SK-N-SH (cell line): ENCODE data around the gene NCS1. TPM values are rescaled to one million over a fixed set of nuclear protein-coding genes. Genes with fewer than 3 reads are reported as not detected.

Source experiments
- CTCF ChIA-PET: fragments of 300-600, 350-600 bp; formaldehyde crosslinking; extraction: SDS; loops from one replicate; lab custom pipeline; 2021; lab: Yijun Ruan, JAX
- POLR2A ChIA-PET: fragments of 350-600 bp; sonication (Branson Sonifier 250); formaldehyde crosslinking; extraction: SDS; loops from one replicate; lab custom pipeline; 2020; ENCODE audit warnings: antibody characterized with exemption, inconsistent platforms; lab: Yijun Ruan, JAX
- DNase-seq: peaks from one replicate; pipeline ENCODE4 v3.0.0; 2012
- H2AFZ ChIP-seq: fragments of 200-600 bp; sonication (generic); 2 replicates; pipeline ENCODE4 v1.8.1; 2016; ENCODE audit warnings: antibody characterized with exemption, mild to moderate bottlenecking, low read depth
- H3F3A ChIP-seq: fragments of 200-600 bp; sonication (generic); replicated peaks from 2 replicates; pipeline ENCODE3; 2016; ENCODE audit warnings: antibody characterized with exemption, mild to moderate bottlenecking; ENCODE audit not compliant: insufficient read depth
- H3K27ac ChIP-seq, 2 experiments: fragments of 200-500 bp in 1 of 2; fragments of 200-600 bp in 1 of 2; sonication (Bioruptor generic) in 1 of 2; sonication (generic), shearing (Covaris generic) in 1 of 2; 2 replicates each; pipeline versions ENCODE4 v1.5.1 to v1.6.1; 2014 to 2016; ENCODE audit warnings: low read depth in 2 of 2, inconsistent platforms in 1 of 2, low read length in 1 of 2, mild to moderate bottlenecking in 1 of 2, mixed read lengths in 1 of 2
- H3K27me3 ChIP-seq: fragments of 200-600 bp; sonication (generic), shearing (Covaris generic); 2 replicates; pipeline ENCODE4 v1.6.1; 2016; ENCODE audit warnings: mixed run types; ENCODE audit not compliant: insufficient read depth
- H3K36me3 ChIP-seq, 2 experiments: fragments of 200-500 bp in 1 of 2; fragments of 200-600 bp in 1 of 2; sonication (Bioruptor generic) in 1 of 2; sonication (generic) in 1 of 2; replicated peaks in 1 of 2; 2 replicates each; pipeline versions ENCODE3 to v1.5.1; 2014 to 2016; ENCODE audit warnings: low read length in 1 of 2, mild to moderate bottlenecking in 1 of 2; ENCODE audit not compliant: insufficient read depth in 2 of 2, control insufficient read depth in 1 of 2
- H3K4me1 ChIP-seq, 2 experiments: fragments of 200-500 bp in 1 of 2; fragments of 200-600 bp in 1 of 2; sonication (Bioruptor generic) in 1 of 2; sonication (generic), shearing (Covaris generic) in 1 of 2; 2 replicates each; pipeline versions ENCODE4 v1.5.1 to v1.6.1; 2014 to 2016; ENCODE audit warnings: low read depth in 1 of 2, low read length in 1 of 2, mixed run types in 1 of 2; ENCODE audit not compliant: insufficient read depth in 2 of 2, control insufficient read depth in 1 of 2
- H3K4me2 ChIP-seq: fragments of 200-600 bp; sonication (generic), shearing (Covaris generic); 2 replicates; pipeline ENCODE4 v1.6.1; 2017; ENCODE audit warnings: mixed run types
- H3K4me3 ChIP-seq, 2 experiments: fragments of 200-500 bp in 1 of 2; fragments of 200-600 bp in 1 of 2; sonication (Bioruptor generic) in 1 of 2; sonication (generic), shearing (Covaris generic) in 1 of 2; 2 replicates each; pipeline versions ENCODE4 v1.5.1 to v1.8.1; 2014 to 2016; ENCODE audit warnings: low read depth in 2 of 2, inconsistent platforms in 1 of 2, low read length in 1 of 2, mild to moderate bottlenecking in 1 of 2, mixed read lengths in 1 of 2, moderate library complexity in 1 of 2
- H3K79me2 ChIP-seq: fragments of 200-600 bp; sonication (generic); 2 replicates; pipeline ENCODE4 v1.8.1; 2017; ENCODE audit warnings: mild to moderate bottlenecking; ENCODE audit not compliant: insufficient read depth
- H3K9ac ChIP-seq: fragments of 200-600 bp; sonication (generic); 2 replicates; pipeline ENCODE4 v1.6.1; 2017; ENCODE audit warnings: mixed run types
- H3K9me2 ChIP-seq: fragments of 200-600 bp; sonication (generic); 2 replicates; pipeline ENCODE4 v1.6.1; 2017; ENCODE audit warnings: mixed run types
- H3K9me3 ChIP-seq: fragments of 200-600 bp; sonication (generic); 2 replicates; pipeline ENCODE4 v1.6.1; 2017; ENCODE audit warnings: mixed run types, mild to moderate bottlenecking, moderate library complexity
- H4K20me1 ChIP-seq: fragments of 200-600 bp; sonication (generic); 2 replicates; pipeline ENCODE4 v1.6.1; 2017; ENCODE audit warnings: mild to moderate bottlenecking, mixed run types; ENCODE audit not compliant: insufficient read depth
- CHD2 ChIP-seq: fragments of 150-350 bp; IDR thresholded peaks from 2 replicates; pipeline ENCODE4 v1.6.1; 2018; ENCODE audit warnings: low read length; ENCODE audit not compliant: partially characterized antibody
- CTCF ChIP-seq: fragments of 200-600 bp; sonication (generic); IDR thresholded peaks from 2 replicates; pipeline ENCODE4 v1.6.1; 2017; ENCODE audit warnings: antibody characterized with exemption, mild to moderate bottlenecking, moderate library complexity
- EZH2phosphoT487 ChIP-seq: fragments of 200-600 bp; sonication (generic); IDR thresholded peaks from 2 replicates; pipeline ENCODE4 v1.6.1; 2017; ENCODE audit warnings: low read depth, mixed run types, mild to moderate bottlenecking, antibody characterized with exemption, moderate library complexity, borderline replicate concordance
- FOSL2 ChIP-seq: IDR thresholded peaks from 2 replicates; pipeline ENCODE4 v1.4.0; 2012; ENCODE audit warnings: low read depth, mild to moderate bottlenecking, moderate library complexity, borderline replicate concordance
- FOXJ3 ChIP-seq: sonication (generic); formaldehyde crosslinking; IDR thresholded peaks from 2 replicates; pipeline ENCODE4 v1.5.1; 2020; ENCODE audit warnings: mild to moderate bottlenecking, missing genetic modification reagents
- GABPA ChIP-seq: IDR thresholded peaks from 2 replicates; pipeline ENCODE4 v1.4.0; 2012; ENCODE audit warnings: low read depth, mild to moderate bottlenecking
- MXI1 ChIP-seq: IDR thresholded peaks from 2 replicates; pipeline ENCODE4 v1.6.1; 2012; ENCODE audit warnings: mild to moderate bottlenecking, low read depth, low read length, improper control_type of control experiment
- NFIC ChIP-seq: IDR thresholded peaks from 2 replicates; pipeline ENCODE4 v1.4.0; 2012; ENCODE audit warnings: borderline replicate concordance
- PBX3 ChIP-seq: IDR thresholded peaks from 2 replicates; pipeline ENCODE4; 2012
- POLR2AphosphoS5 ChIP-seq: IDR thresholded peaks from 2 replicates; pipeline ENCODE4 v1.6.1; 2012; ENCODE audit warnings: low read depth, low read length
- RCOR1 ChIP-seq: fragments of 150-350 bp; IDR thresholded peaks from 2 replicates; pipeline ENCODE4 v1.6.1; 2017; ENCODE audit warnings: antibody characterized with exemption, low read length
- RFX5 ChIP-seq: IDR thresholded peaks from 2 replicates; pipeline ENCODE4 v1.6.1; 2012; ENCODE audit warnings: mild to moderate bottlenecking, improper control_type of control experiment, low read length
- RXRA ChIP-seq: IDR thresholded peaks from 2 replicates; pipeline ENCODE4 v1.4.0; 2012; ENCODE audit warnings: low read depth, mild to moderate bottlenecking, borderline replicate concordance
- SIN3A ChIP-seq: IDR thresholded peaks from 2 replicates; pipeline ENCODE4 v1.6.1; 2012; ENCODE audit warnings: low read depth, mild to moderate bottlenecking, low read length, moderate library complexity, borderline replicate concordance
- TAF1 ChIP-seq: IDR thresholded peaks from 2 replicates; pipeline ENCODE4 v1.6.1; 2012; ENCODE audit warnings: low read depth, mild to moderate bottlenecking, low read length, moderate library complexity, borderline replicate concordance
- TEAD4 ChIP-seq: IDR thresholded peaks from 2 replicates; pipeline ENCODE4 v1.4.0; 2012; ENCODE audit warnings: mild to moderate bottlenecking, borderline replicate concordance; ENCODE audit not compliant: insufficient read depth
- ZBTB33 ChIP-seq: IDR thresholded peaks from 2 replicates; pipeline ENCODE4 v1.4.0; 2012; ENCODE audit warnings: low read depth, borderline replicate concordance
- WGBS: methylation state at CpG from one replicate; pipeline ENCODE4 v1.1.6; 2017; ENCODE audit warnings: low lambda C conversion rate; 5-methylcytosine and 5-hydroxymethylcytosine counted together
- polyA plus RNA-seq, 3 experiments: library from polyadenylated mRNA; depleted of rRNA; stranded (reverse); fragments of >200 nt; gene quantifications; 2 replicates each; pipeline ENCODE4 v1.2.3, GENCODE V29; 2012

NCS1 gene
- polyA plus RNA-seq, 1 of the 3 experiments (the other 2 are of a cell fraction), result 40.6 TPM

- H3K79me2 ChIP-seq, result no peaks in the 10 kb centered on the region
- WGBS, result 96% methylated on average over 10 of the region's 10 CpGs
- no peak overlapping the region for H3K27ac ChIP-seq
- H3K4me1 ChIP-seq, result peaks cover 26 to 37% of the 10 kb centered on the region in 2 experiments; a peak in 3 of 4 replicates
- TF ChIP-seq RXRA (no peak), CTCF (no peak), TAF1 (no peak), EZH2phosphoT487 (no peak), RCOR1 (no peak), FOXJ3 (CRISPR knock-in tag) (no peak), MXI1 (no peak), FOSL2 (no peak), TEAD4 (no peak), ZBTB33 (no peak), GABPA (no peak), RFX5 (no peak), SIN3A (no peak), PBX3 (no peak), NFIC (no peak), POLR2AphosphoS5 (no peak), CHD2 (no peak)
- TF ChIP-seq, all 33 proteins: peak for 0
- Histone ChIP-seq H3K9ac (no peak overlapping the region), H4K20me1 (no peaks in the 10 kb centered on the region), H3K9me3 (no peaks in the 10 kb centered on the region), H2AFZ (no peak overlapping the region), H3K4me3 (no peak overlapping the region), H3F3A (peaks cover 23% of the 10 kb centered on the region), H3K27me3 (no peaks in the 10 kb centered on the region), H3K9me2 (no peaks in the 10 kb centered on the region), H3K36me3 (peaks cover 0 to 10% of the 10 kb centered on the region in 2 experiments), H3K4me2 (no peak overlapping the region)
- DNase-seq, result no peak
- ChIA-PET POLR2A (no interaction called here), CTCF (no interaction called here)
Observed at GRCh38 chr9:130140706-130141105, 31.5 kb upstream of the NCS1 start.
